ENCODE measurements around the gene NPEPL1.

GRCh38 chr20:58675146-58675584 is 17.4 kb upstream of the NPEPL1 start:
- TF ChIP-seq POLR2A (IDR thresholded peaks at IDR 0.05) (no peak), CTCF (IDR thresholded peaks at IDR 0.05) (no peak)
